Measurements from ENCODE around the gene BABAM2. TPM values are rescaled to one million over a fixed set of nuclear protein-coding genes. Genes with fewer than 3 reads are reported as not detected.

BABAM2 gene
- total RNA-seq, 6 experiments from 2014 or later = 17.1 to 39.4 (median 25.5) TPM

- no peak overlapping the region for H3K27ac ChIP-seq
- ATAC-seq = no peak
Observed at GRCh38 chr2:28276807-28277206, 386.3 kb downstream of the BABAM2 start.

DNA sequence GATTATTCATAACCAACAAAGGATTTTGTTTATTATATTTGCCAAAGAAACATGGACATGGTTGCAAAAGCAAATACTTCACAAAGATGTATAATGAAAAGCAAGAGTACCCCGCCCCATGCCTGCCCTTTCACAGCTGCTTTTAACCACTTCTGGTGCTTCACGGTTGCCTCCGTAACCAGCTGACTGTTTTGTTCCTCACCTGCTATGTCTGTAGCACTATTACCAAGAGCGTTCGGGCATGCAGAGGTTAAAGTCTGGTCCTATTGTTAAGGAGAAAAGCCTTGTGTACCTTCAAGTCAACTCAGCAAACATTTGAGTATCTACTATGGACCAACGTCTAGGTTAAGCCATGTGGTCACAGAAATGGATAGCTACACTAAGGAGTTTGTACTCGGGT is 386.9 kb downstream of the BABAM2 start:
- Histone ChIP-seq H3K27ac (no peak overlapping the region), H3K9me3 (no peaks in the 10 kb centered on the region), H3K27me3 (no peaks in the 10 kb centered on the region), H3K4me1 (no peaks in the 10 kb centered on the region), H3K36me3 (no peaks in the 10 kb centered on the region), H3K4me3 (no peak overlapping the region)
- ATAC-seq = no peak
- intact Hi-C loops (cut with DNase I) = no loop called here
- DNase-seq = no peak
- 89% methylated on average over 7 of the region's 7 CpGs for WGBS (ENCODE audit: insufficient coverage, low coverage, low lambda C conversion rate, missing lambda C conversion rate)
- no peak for TF ChIP-seq CTCF (IDR thresholded peaks at IDR 0.05)
- TF ChIP-seq POLR2A (IDR thresholded peaks at IDR 0.05) = no peak

More at GRCh38 chr2:28276807-28277206, 386.3 kb downstream of the BABAM2 start:
- Histone ChIP-seq H3K36me3 (no peaks in the 10 kb centered on the region), H3K4me3 (no peak overlapping the region), H3K4me1 (no peaks in the 10 kb centered on the region), H3K27me3 (no peaks in the 10 kb centered on the region), H3K9me3 (no peaks in the 10 kb centered on the region)
- 89% methylated on average over 6 of the region's 9 CpGs for WGBS (ENCODE audit: insufficient coverage, low coverage, low lambda C conversion rate, missing lambda C conversion rate)
- no peak for TF ChIP-seq CTCF (IDR thresholded peaks at IDR 0.05)
- TF ChIP-seq POLR2A (IDR thresholded peaks at IDR 0.05) = no peak
- DNase-seq = no peak
- intact Hi-C loops (cut with DNase I) = no loop called here

DNA sequence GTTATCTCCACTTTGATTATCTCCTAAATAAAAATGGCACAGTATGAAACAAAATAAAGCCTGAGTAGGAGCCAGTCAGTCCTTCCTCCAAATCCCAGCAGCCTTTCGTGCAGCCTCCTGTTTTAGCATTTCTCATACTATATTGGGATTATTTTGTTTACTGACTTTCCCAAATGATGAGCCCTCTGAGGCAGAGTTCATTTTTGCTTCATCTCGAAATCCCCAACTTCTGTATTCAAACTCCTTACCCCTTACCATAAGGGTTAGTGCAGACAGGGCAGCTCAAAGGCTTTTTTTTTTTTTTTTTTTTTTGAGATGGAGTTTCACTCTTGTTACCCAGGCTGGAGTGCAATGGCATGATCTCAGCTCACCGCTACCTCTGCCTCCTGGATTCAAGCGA is 388.8 kb downstream of the BABAM2 start:
- TF ChIP-seq POLR2A (IDR thresholded peaks at IDR 0.05) = no peak
- H3K27me3 ChIP-seq = no peaks in the 10 kb centered on the region
- WGBS (ENCODE audit: insufficient coverage, low coverage, low lambda C conversion rate, missing lambda C conversion rate) = 89% methylated on average over 3 of the region's 4 CpGs
- H3K9me3 ChIP-seq = no peaks in the 10 kb centered on the region
- ATAC-seq (no peak), DNase-seq (no peak)
- H3K4me1 ChIP-seq = no peaks in the 10 kb centered on the region
- intact Hi-C loops (cut with DNase I) = no loop called here
- no peak overlapping the region for H3K4me3 ChIP-seq
- H3K27ac ChIP-seq = no peak overlapping the region
- H3K36me3 ChIP-seq = no peaks in the 10 kb centered on the region

DNA sequence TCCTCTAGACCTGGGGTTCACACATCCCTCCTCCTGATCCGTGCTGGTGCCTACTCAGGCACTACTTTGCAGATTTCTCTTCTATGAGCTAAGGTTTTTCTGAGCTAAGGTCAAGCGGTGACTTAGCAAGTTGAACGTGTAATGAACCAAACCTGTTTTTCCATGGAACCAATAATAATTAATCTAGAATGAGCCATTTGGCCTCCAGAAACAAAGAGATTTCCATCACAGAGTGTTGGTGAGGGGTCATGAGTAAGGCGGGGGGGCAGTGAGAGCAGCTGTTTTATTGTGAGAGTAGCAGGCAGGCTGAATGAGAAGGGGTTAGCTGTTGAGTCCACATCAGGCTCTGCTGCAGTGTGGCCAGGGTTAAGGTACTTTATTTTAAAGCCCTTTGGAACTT is 390.1 kb downstream of the BABAM2 start:
- Histone ChIP-seq H3K4me1 (no peaks in the 10 kb centered on the region), H3K36me3 (no peaks in the 10 kb centered on the region), H3K27me3 (no peaks in the 10 kb centered on the region), H3K27ac (no peak overlapping the region), H3K4me3 (no peak overlapping the region), H3K9me3 (no peaks in the 10 kb centered on the region)
- ATAC-seq (no peak), DNase-seq (no peak)
- WGBS (ENCODE audit: insufficient coverage, low coverage, low lambda C conversion rate, missing lambda C conversion rate) = 83% methylated on average over 4 of the region's 4 CpGs
- intact Hi-C loops (cut with DNase I) = no loop called here
- TF ChIP-seq POLR2A (IDR thresholded peaks at IDR 0.05) (no peak), CTCF (IDR thresholded peaks at IDR 0.05) (no peak)

GRCh38 chr2:28281739-28282138 is 391.2 kb downstream of the BABAM2 start:
- DNase-seq (no peak), ATAC-seq (no peak)
- Histone ChIP-seq H3K4me1 (no peaks in the 10 kb centered on the region), H3K36me3 (no peaks in the 10 kb centered on the region), H3K27me3 (no peaks in the 10 kb centered on the region), H3K4me3 (no peak overlapping the region), H3K9me3 (no peaks in the 10 kb centered on the region), H3K27ac (no peak overlapping the region)
- TF ChIP-seq POLR2A (IDR thresholded peaks at IDR 0.05) = no peak
- TF ChIP-seq CTCF (IDR thresholded peaks at IDR 0.05) = no peak
- WGBS (ENCODE audit: insufficient coverage, low coverage, low lambda C conversion rate, missing lambda C conversion rate) = 100% methylated on average over 1 of the region's 1 CpG
- intact Hi-C loops (cut with DNase I) = no loop called here

Data from right lobe of liver (tissue), 6 donors.